ENCODE results near the gene ZKSCAN7. TPM values are rescaled to one million over a fixed set of nuclear protein-coding genes. Genes with fewer than 3 reads are reported as not detected.

The ZKSCAN7 gene
- polyA plus RNA-seq, 1 donor from 2014 or later, result 23.9 TPM

DNA sequence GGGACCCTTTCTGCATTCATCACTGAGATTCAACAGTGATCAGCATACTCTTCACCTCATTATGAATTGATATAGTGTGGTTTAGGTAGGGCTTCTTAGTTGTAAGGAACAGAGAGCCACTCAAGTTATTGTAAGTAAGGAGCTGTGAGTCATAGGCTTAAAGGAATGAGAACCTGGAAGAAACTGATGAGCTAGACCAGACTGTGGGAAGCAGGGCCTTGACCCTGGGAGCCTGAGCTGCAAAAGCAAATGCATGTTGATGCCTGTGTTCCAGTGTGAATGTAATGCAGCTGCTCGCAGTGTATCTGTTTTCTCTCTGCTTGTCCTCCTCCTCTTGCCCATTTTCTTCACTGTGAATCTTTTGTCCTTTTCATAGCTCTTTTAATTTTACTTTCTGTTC lies 13.6 kb downstream of the ZKSCAN7 start:
- Histone ChIP-seq H3K36me3 (ENCODE audit: insufficient read depth, low read length) (no peaks in the 10 kb centered on the region), H3K4me2 (ENCODE audit: low read length) (no peak overlapping the region), H3K27me3 (ENCODE audit: insufficient read depth, low read depth, low read length) (no peaks in the 10 kb centered on the region), H3K27ac (ENCODE audit: low read length) (no peak overlapping the region), H3K9me2 (ENCODE audit: insufficient read depth, low read length) (no peaks in the 10 kb centered on the region), H3K4me3 (ENCODE audit: low read length) (no peak overlapping the region), H3K9me3 (ENCODE audit: low read length) (no peaks in the 10 kb centered on the region), H4K20me1 (ENCODE audit: insufficient read depth) (no peaks in the 10 kb centered on the region), H3K9ac (ENCODE audit: low read length) (no peak overlapping the region), H3K79me2 (replicated peaks; ENCODE audit: insufficient read depth, low read length) (no peaks in the 10 kb centered on the region), H2AFZ (ENCODE audit: low read depth, low read length) (no peak overlapping the region), H3F3A (ENCODE audit: insufficient read depth, low read length, poor library complexity, severe bottlenecking) (no peaks in the 10 kb centered on the region)
- TF ChIP-seq REST (IDR thresholded peaks at IDR 0.05; ENCODE audit: borderline replicate concordance) (no peak), SMC3 (conservative IDR thresholded peaks at IDR 0.05; ENCODE audit: poor library complexity) (no peak), POLR2AphosphoS5 (IDR thresholded peaks at IDR 0.05) (no peak), RAD21 (conservative IDR thresholded peaks at IDR 0.05) (no peak), MXI1 (conservative IDR thresholded peaks at IDR 0.05; ENCODE audit: poor library complexity, severe bottlenecking) (no peak), EP300 (conservative IDR thresholded peaks at IDR 0.05; ENCODE audit: poor library complexity, severe bottlenecking) (no peak)

GRCh38 chr3:44571024-44571423 lies 16.0 kb downstream of the ZKSCAN7 start:
- Histone ChIP-seq H3K9ac (ENCODE audit: low read length) (no peak overlapping the region), H3K27me3 (ENCODE audit: insufficient read depth, low read depth, low read length) (no peaks in the 10 kb centered on the region), H3K9me2 (ENCODE audit: insufficient read depth, low read length) (no peaks in the 10 kb centered on the region), H3K79me2 (replicated peaks; ENCODE audit: insufficient read depth, low read length) (no peaks in the 10 kb centered on the region), H3K4me3 (ENCODE audit: low read length) (no peak overlapping the region), H3K36me3 (ENCODE audit: insufficient read depth, low read length) (no peaks in the 10 kb centered on the region), H2AFZ (ENCODE audit: low read depth, low read length) (no peak overlapping the region), H3K9me3 (ENCODE audit: low read length) (no peaks in the 10 kb centered on the region), H3K27ac (ENCODE audit: low read length) (no peak overlapping the region), H4K20me1 (ENCODE audit: insufficient read depth) (no peaks in the 10 kb centered on the region), H3F3A (ENCODE audit: insufficient read depth, low read length, poor library complexity, severe bottlenecking) (no peaks in the 10 kb centered on the region), H3K4me2 (ENCODE audit: low read length) (no peak overlapping the region)
- TF ChIP-seq RAD21 (conservative IDR thresholded peaks at IDR 0.05), result no peak
- no peak for TF ChIP-seq EP300 (conservative IDR thresholded peaks at IDR 0.05; ENCODE audit: poor library complexity, severe bottlenecking)
- no peak for TF ChIP-seq POLR2AphosphoS5 (IDR thresholded peaks at IDR 0.05)
- TF ChIP-seq, protein P1, sequence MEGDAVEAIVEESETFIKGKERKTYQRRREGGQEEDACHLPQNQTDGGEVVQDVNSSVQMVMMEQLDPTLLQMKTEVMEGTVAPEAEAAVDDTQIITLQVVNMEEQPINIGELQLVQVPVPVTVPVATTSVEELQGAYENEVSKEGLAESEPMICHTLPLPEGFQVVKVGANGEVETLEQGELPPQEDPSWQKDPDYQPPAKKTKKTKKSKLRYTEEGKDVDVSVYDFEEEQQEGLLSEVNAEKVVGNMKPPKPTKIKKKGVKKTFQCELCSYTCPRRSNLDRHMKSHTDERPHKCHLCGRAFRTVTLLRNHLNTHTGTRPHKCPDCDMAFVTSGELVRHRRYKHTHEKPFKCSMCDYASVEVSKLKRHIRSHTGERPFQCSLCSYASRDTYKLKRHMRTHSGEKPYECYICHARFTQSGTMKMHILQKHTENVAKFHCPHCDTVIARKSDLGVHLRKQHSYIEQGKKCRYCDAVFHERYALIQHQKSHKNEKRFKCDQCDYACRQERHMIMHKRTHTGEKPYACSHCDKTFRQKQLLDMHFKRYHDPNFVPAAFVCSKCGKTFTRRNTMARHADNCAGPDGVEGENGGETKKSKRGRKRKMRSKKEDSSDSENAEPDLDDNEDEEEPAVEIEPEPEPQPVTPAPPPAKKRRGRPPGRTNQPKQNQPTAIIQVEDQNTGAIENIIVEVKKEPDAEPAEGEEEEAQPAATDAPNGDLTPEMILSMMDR (IDR thresholded peaks at IDR 0.05; ENCODE audit: poor library complexity, severe bottlenecking), result no peak
- TF ChIP-seq REST (IDR thresholded peaks at IDR 0.05; ENCODE audit: borderline replicate concordance), result no peak
- no peak for TF ChIP-seq SMC3 (conservative IDR thresholded peaks at IDR 0.05; ENCODE audit: poor library complexity)
- no peak for TF ChIP-seq MXI1 (conservative IDR thresholded peaks at IDR 0.05; ENCODE audit: poor library complexity, severe bottlenecking)
- no peak for TF ChIP-seq TAF1 (IDR thresholded peaks at IDR 0.05; ENCODE audit: low read depth)
- TF ChIP-seq EZH2 (IDR thresholded peaks at IDR 0.05; ENCODE audit: borderline replicate concordance, insufficient read depth, low read length, poor library complexity, severe bottlenecking), result no peak
